Tibial nerve (tissue), 4 donors: Measurements from ENCODE around the gene RUSC2.
A peak's percentile ranks its signal among the peaks of the same experiment; 100 is the strongest.

Source experiments
- EP300 ChIP-seq, 2 donors: sonication (generic); formaldehyde crosslinking; IDR thresholded peaks; one replicate each; pipeline ENCODE4 v1.6.1; 2017; ENCODE audit warnings: antibody characterized with exemption in 2 of 2, mild to moderate bottlenecking in 1 of 2
- POLR2A ChIP-seq, 2 donors: fragments of 450-650 bp; IDR thresholded peaks; one replicate each; pipeline ENCODE4 v1.6.1; 2017; ENCODE audit warnings: antibody characterized with exemption in 2 of 2, mild to moderate bottlenecking in 2 of 2, moderate library complexity in 2 of 2
- TF ChIP-seq, protein P1 (sequence below), 5 experiments: fragments of 200-600 bp in 3 of 5; fragments of 450-650 bp in 2 of 5; sonication (generic) in 3 of 5; IDR thresholded peaks; one replicate each; pipeline ENCODE4 v1.5.1; 2016 to 2019; ENCODE audit warnings: antibody characterized with exemption in 5 of 5, mild to moderate bottlenecking in 3 of 5, moderate library complexity in 2 of 5

DNA sequence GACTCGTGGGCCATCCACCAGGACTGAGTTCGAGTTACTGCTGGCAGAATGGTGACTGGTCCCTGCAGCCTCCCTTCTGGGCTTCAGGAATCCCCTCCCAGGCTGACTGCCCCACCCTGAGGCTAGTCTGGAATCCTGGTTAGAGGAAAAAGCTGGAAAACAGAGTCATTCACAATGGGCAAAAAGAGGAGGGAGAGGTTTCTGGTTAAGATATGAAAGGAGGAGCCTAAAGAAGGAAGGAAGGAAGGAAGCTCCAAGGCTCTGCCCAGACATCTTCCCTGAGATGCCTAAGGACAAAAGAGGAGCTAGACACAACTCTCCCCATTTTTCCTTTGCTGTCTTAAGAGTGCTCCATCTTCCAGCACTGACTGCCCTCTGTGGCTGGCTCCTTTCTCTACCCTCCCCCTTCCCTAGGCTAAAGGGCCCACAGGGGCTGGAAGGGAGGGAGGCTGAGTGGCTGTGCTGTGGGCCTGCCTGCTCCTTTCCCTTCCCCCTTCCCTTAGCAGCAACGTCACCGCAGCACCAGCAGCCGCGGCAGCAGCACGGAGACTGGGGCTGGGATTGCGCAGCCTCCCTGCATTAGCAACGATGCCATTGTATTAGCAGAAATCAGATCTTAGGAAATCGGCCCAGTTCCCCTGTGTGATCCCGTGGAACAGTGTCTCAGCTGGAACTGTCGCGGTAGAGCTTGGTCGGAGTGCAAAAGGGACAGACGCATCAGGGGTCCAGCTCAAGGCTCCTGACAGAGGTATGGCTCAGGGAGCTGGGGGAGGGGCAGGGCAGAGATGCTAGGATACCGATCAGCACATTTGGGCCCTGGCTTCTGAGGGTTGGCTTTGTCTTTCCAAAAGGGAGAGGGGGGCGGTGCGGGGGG lies 48.7 kb downstream of the RUSC2 start:
- TF ChIP-seq, protein P1, sequence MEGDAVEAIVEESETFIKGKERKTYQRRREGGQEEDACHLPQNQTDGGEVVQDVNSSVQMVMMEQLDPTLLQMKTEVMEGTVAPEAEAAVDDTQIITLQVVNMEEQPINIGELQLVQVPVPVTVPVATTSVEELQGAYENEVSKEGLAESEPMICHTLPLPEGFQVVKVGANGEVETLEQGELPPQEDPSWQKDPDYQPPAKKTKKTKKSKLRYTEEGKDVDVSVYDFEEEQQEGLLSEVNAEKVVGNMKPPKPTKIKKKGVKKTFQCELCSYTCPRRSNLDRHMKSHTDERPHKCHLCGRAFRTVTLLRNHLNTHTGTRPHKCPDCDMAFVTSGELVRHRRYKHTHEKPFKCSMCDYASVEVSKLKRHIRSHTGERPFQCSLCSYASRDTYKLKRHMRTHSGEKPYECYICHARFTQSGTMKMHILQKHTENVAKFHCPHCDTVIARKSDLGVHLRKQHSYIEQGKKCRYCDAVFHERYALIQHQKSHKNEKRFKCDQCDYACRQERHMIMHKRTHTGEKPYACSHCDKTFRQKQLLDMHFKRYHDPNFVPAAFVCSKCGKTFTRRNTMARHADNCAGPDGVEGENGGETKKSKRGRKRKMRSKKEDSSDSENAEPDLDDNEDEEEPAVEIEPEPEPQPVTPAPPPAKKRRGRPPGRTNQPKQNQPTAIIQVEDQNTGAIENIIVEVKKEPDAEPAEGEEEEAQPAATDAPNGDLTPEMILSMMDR (IDR thresholded peaks at IDR 0.05): no peak
- TF ChIP-seq POLR2A (IDR thresholded peaks at IDR 0.05) (peak in 1 of 2 donors; percentile 54), EP300 (IDR thresholded peaks at IDR 0.05) (peak in 1 of 2 donors; percentile 71)
